Activated CD8-positive, alpha-beta T cell treated with anti-CD3 and anti-CD28 coated beads for 36 hours (primary cell): ENCODE measurements around the gene ACOT7. TPM values are rescaled to one million over a fixed set of nuclear protein-coding genes. Genes with fewer than 3 reads are reported as not detected.

ENCODE experiments used
- ATAC-seq: fragments of 200-7000 bp; cut with Tn5 transposase; one replicate; pipeline ENCODE4 v1.10.0; 2021; ENCODE audit warnings: mild to moderate bottlenecking, moderate library complexity
- CTCF ChIA-PET: fragments of 350-600 bp; sonication (Branson Sonifier 250); formaldehyde crosslinking; loops from one replicate; lab custom pipeline; 2021; ENCODE audit warnings: antibody characterized with exemption; lab: Charles Lee
- POLR2A ChIA-PET: fragments of 350-600 bp; sonication (Branson Sonifier 250); formaldehyde crosslinking; loops from one replicate; lab custom pipeline; 2021; ENCODE audit warnings: antibody characterized with exemption; lab: Charles Lee
- DNase-seq: peaks from one replicate; pipeline ENCODE4 v3.0.0-alpha.2; 2020
- H3K27ac Mint-ChIP-seq: one replicate; pipeline ENCODE4 v1.8.0; 2021; ENCODE audit warnings: mild to moderate bottlenecking, mixed read lengths
- H3K27me3 Mint-ChIP-seq: one replicate; pipeline ENCODE4 v1.8.0; 2021; ENCODE audit warnings: mixed read lengths
- H3K36me3 Mint-ChIP-seq: one replicate; pipeline ENCODE4 v1.8.0; 2021; ENCODE audit warnings: low read depth, mixed read lengths
- H3K4me1 Mint-ChIP-seq: one replicate; pipeline ENCODE4 v1.8.0; 2021; ENCODE audit warnings: low read depth, mixed read lengths
- H3K4me3 Mint-ChIP-seq: one replicate; pipeline ENCODE4 v1.8.0; 2021; ENCODE audit warnings: mild to moderate bottlenecking, moderate library complexity, mixed read lengths
- H3K9me3 Mint-ChIP-seq: one replicate; pipeline ENCODE4 v1.8.0; 2021; ENCODE audit warnings: mixed read lengths
- intact Hi-C: fragments of 100-400 bp; cut with micrococcal nuclease; formaldehyde crosslinking; loops from one replicate; pipeline ENCODE4 v1.10.0; 2022
- total RNA-seq, 2 experiments: library from RNA; stranded (reverse); gene quantifications; one replicate each; pipeline ENCODE4 v1.2.3, GENCODE V29; 2021
- TF ChIP-seq, protein P1 (sequence below): fragments of 200-600 bp; IDR thresholded peaks from one replicate; pipeline ENCODE4 v1.8.0; 2022; ENCODE audit warnings: antibody characterized with exemption, mild to moderate bottlenecking

ACOT7 gene
- total RNA-seq, 2 experiments from 2014 or later, result 80.4 to 86.7 TPM

DNA sequence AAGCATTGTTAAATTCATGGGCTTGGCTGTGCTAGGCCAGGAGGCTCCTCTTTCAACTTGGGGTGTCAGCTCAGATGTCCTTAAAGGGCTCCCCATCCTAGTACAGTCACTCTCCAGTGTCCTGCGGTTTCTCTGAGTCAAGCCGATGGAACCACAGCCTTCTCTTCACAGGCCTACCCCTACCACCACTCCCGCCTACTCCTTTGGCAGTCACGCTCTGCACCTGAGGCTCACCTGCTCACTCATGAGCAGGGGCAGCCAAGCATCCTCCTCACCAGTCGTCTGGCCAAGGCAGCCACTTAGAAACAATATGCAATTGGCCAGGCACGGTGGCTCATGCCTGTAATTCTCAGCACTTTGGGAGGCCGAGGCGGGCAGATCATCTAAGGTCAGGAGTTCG, 3.6 kb downstream of the ACOT7 start:
- peaks cover 17% of the 10 kb centered on the region for H3K4me1 Mint-ChIP-seq
- ChIA-PET CTCF (no interaction called here), POLR2A (no interaction called here)
- ATAC-seq (no peak), DNase-seq (no peak)
- H3K27me3 Mint-ChIP-seq, result no peaks in the 10 kb centered on the region
- H3K27ac Mint-ChIP-seq, result no peak overlapping the region
- intact Hi-C loops, result loop anchor here (5.0 kb wide), 1 partner anchor 33 kb away; no protein-coding TSS in a partner anchor
- TF ChIP-seq, protein P1, sequence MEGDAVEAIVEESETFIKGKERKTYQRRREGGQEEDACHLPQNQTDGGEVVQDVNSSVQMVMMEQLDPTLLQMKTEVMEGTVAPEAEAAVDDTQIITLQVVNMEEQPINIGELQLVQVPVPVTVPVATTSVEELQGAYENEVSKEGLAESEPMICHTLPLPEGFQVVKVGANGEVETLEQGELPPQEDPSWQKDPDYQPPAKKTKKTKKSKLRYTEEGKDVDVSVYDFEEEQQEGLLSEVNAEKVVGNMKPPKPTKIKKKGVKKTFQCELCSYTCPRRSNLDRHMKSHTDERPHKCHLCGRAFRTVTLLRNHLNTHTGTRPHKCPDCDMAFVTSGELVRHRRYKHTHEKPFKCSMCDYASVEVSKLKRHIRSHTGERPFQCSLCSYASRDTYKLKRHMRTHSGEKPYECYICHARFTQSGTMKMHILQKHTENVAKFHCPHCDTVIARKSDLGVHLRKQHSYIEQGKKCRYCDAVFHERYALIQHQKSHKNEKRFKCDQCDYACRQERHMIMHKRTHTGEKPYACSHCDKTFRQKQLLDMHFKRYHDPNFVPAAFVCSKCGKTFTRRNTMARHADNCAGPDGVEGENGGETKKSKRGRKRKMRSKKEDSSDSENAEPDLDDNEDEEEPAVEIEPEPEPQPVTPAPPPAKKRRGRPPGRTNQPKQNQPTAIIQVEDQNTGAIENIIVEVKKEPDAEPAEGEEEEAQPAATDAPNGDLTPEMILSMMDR, result no peak
- H3K4me3 Mint-ChIP-seq, result no peak overlapping the region
- H3K9me3 Mint-ChIP-seq, result no peaks in the 10 kb centered on the region
- peaks cover 4% of the 10 kb centered on the region for H3K36me3 Mint-ChIP-seq

DNA sequence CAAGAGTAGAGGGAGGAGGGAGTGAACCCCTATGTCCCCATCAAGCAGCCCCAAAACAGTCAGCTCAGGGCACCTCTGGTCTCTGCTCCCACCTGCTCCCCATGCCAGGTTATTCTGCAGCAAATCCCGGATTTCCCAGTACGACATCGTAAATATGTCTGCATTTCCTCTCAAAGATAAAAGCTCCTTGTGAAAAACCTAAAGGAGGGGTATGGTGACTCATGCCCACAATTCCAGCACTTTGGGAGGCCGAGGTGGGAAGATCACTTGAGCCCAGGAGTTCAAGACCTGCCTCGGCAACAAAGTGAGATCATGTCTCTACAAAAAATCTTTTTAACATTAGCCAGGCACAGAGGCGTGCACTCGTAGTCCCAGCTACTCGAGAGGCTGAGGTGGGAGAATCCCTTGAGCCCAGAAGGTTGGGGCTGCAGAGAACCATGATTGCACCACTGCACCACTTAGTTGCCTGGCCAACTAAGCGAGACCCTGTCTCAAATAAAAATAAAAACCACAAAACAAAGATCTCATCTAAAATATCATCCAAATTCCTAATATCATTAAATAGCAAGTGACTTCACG, 7.1 kb downstream of the ACOT7 start:
- DNase-seq (no peak), ATAC-seq (no peak)
- POLR2A ChIA-PET, result interaction anchor here (1.1 to 1.8 kb wide), 4 partner anchors 8 to 28 kb away, joined by 3 to 5 read pairs (median 4); no protein-coding TSS in a partner anchor
- H3K36me3 Mint-ChIP-seq, result peaks cover 2% of the 10 kb centered on the region
- intact Hi-C loops, result no loop called here
- CTCF ChIA-PET, result interaction anchor here (1.1 kb wide), 1 partner anchor 36 kb away, joined by 3 read pairs; no protein-coding TSS in a partner anchor
- TF ChIP-seq, protein P1, result no peak
- no peak overlapping the region for H3K27ac Mint-ChIP-seq
- H3K27me3 Mint-ChIP-seq, result no peaks in the 10 kb centered on the region
- no peak overlapping the region for H3K4me3 Mint-ChIP-seq
- H3K4me1 Mint-ChIP-seq, result no peaks in the 10 kb centered on the region
- no peaks in the 10 kb centered on the region for H3K9me3 Mint-ChIP-seq

DNA sequence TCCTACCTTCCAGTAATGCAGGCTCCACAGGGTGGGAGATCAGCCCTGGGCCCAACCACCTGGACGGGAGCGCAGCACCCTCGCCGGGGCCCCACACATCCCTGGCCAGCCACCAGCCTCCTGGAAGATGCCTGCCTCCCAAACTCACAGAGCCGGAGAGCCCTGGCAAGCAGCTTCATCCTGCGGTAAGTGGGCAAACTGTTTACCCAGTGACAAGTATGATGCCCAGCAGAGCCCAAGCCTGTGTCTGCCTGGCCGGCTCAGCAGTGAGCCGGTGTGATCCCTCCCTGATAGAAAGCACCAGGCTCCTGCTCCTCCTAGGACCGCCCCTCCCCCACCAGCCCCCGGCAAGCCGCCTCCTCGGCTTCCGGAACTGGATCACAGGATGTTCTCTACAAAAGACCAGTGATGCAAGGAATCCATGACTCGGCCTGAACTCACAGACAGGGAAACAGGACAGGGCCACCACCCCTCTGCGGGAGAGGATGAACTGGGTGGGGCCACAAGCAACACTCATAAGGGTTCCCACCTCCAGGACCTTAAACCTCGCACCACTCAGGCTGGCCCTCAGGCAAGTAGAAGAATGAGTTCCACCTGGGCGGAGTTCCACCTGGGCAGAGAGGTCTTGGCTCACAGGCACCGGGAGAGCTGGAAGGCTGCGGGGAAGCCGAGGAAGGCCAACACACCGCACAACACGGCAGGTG, 7.9 kb downstream of the ACOT7 start:
- Mint-ChIP-seq H3K4me3 (no peak overlapping the region), H3K9me3 (no peaks in the 10 kb centered on the region), H3K27ac (no peak overlapping the region), H3K4me1 (no peaks in the 10 kb centered on the region), H3K36me3 (peaks cover 2% of the 10 kb centered on the region), H3K27me3 (no peaks in the 10 kb centered on the region)
- DNase-seq (no peak), ATAC-seq (no peak)
- ChIA-PET CTCF (interaction anchor here (1.0 to 1.1 kb wide), 3 partner anchors 35 to 37 kb away, joined by 3 to 4 read pairs (median 4); no protein-coding TSS in a partner anchor), POLR2A (interaction anchor here (0.7 to 1.5 kb wide), 3 partner anchors 9 to 25 kb away, joined by 3 to 5 read pairs (median 3); no protein-coding TSS in a partner anchor)
- TF ChIP-seq, protein P1, result no peak
- intact Hi-C loops, result no loop called here

DNA sequence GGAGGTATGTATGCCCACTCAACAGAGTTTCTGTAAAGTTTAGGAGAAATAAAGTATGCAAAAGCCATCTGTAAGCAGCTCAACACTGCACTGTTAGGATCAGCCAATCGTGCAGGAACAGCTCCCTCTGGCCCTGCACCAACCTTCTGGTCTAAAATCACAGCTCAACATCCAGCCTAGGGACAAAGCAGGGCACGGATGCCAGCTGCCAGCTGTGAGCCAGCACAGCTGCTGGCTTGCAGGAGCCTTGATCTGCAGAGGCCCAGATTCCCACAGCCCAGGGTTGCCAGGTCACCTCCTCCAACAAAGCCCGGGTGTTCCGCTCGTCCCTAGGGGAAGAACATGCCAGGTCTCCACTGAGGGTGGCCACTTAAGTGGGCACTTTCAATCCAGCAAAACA, 8.6 kb downstream of the ACOT7 start:
- Mint-ChIP-seq H3K36me3 (peaks cover 2% of the 10 kb centered on the region), H3K27me3 (no peaks in the 10 kb centered on the region), H3K9me3 (no peaks in the 10 kb centered on the region), H3K4me3 (no peak overlapping the region), H3K27ac (no peak overlapping the region), H3K4me1 (no peaks in the 10 kb centered on the region)
- ChIA-PET CTCF (interaction anchor here (0.6 to 1.1 kb wide), 3 partner anchors 31 to 36 kb away, joined by 3 to 4 read pairs (median 4); no protein-coding TSS in a partner anchor), POLR2A (interaction anchor here (0.7 to 1.6 kb wide), 3 partner anchors 9 to 1591 kb away, joined by 3 to 4 read pairs (median 3); partner anchors contain the start of gene ACOT7)
- ATAC-seq, result no peak
- TF ChIP-seq, protein P1, result no peak
- intact Hi-C loops, result no loop called here
- DNase-seq, result no peak
